ENCODE measurements around the gene DSCAML1.

- TF ChIP-seq ZFP30 (CRISPR knock-in tag; IDR thresholded peaks at IDR 0.05) (no peak), GLIS3 (CRISPR knock-in tag; IDR thresholded peaks at IDR 0.05) (no peak), ARNTL (CRISPR knock-in tag; IDR thresholded peaks at IDR 0.05; ENCODE audit: borderline replicate concordance, low read depth) (no peak), BACH2 (CRISPR knock-in tag; IDR thresholded peaks at IDR 0.05; ENCODE audit: borderline replicate concordance) (no peak), PATZ1 (CRISPR knock-in tag; IDR thresholded peaks at IDR 0.05; ENCODE audit: borderline replicate concordance) (no peak), ZNF70 (CRISPR knock-in tag; IDR thresholded peaks at IDR 0.05) (no peak)
- TF ChIP-seq, protein P1, sequence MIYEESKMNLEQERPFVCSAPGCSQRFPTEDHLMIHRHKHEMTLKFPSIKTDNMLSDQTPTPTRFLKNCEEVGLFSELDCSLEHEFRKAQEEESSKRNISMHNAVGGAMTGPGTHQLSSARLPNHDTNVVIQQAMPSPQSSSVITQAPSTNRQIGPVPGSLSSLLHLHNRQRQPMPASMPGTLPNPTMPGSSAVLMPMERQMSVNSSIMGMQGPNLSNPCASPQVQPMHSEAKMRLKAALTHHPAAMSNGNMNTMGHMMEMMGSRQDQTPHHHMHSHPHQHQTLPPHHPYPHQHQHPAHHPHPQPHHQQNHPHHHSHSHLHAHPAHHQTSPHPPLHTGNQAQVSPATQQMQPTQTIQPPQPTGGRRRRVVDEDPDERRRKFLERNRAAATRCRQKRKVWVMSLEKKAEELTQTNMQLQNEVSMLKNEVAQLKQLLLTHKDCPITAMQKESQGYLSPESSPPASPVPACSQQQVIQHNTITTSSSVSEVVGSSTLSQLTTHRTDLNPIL (CRISPR knock-in tag; IDR thresholded peaks at IDR 0.05; ENCODE audit: low read depth) = no peak
Measured at GRCh38 chr11:117442049-117442868, 354.8 kb downstream of the DSCAML1 start.

All from SK-N-SH treated with all-trans-retinoic acid at 6 μM for 48 hours (cell line).